Ectodermal cell (in vitro differentiated cells): ENCODE data around the gene APBA2.

Experiments used
- H3K27ac ChIP-seq: 2 replicates; pipeline ENCODE4 v1.7.0; 2013; ENCODE audit warnings: mild to moderate bottlenecking, low read depth, low read length; ENCODE audit not compliant: insufficient read depth, poor library complexity, severe bottlenecking
- H3K27me3 ChIP-seq: 2 replicates; pipeline ENCODE4 v1.7.0; 2013; ENCODE audit warnings: mild to moderate bottlenecking, low read length; ENCODE audit not compliant: insufficient read depth, control insufficient read depth, poor library complexity, severe bottlenecking
- H3K36me3 ChIP-seq: one replicate; pipeline ENCODE4 v1.7.0; 2013; ENCODE audit warnings: low read length; ENCODE audit not compliant: control insufficient read depth, insufficient read depth
- H3K4me1 ChIP-seq: one replicate; pipeline ENCODE4 v1.7.0; 2013; ENCODE audit warnings: low read length; ENCODE audit not compliant: control insufficient read depth, insufficient read depth
- H3K4me3 ChIP-seq: 2 replicates; pipeline ENCODE4 v1.7.0; 2013; ENCODE audit warnings: low read depth, low read length, control low read depth; ENCODE audit not compliant: insufficient read depth
- H3K9me3 ChIP-seq: 2 replicates; pipeline ENCODE4 v1.7.0; 2013; ENCODE audit warnings: mild to moderate bottlenecking, low read length, moderate library complexity; ENCODE audit not compliant: control insufficient read depth
- WGBS, 2 experiments: methylation state at CpG; one replicate each; pipeline ENCODE4 v1.1.7; 2013; ENCODE audit warnings: missing lambda C conversion rate in 2 of 2; 5-methylcytosine and 5-hydroxymethylcytosine counted together

Gene APBA2

DNA sequence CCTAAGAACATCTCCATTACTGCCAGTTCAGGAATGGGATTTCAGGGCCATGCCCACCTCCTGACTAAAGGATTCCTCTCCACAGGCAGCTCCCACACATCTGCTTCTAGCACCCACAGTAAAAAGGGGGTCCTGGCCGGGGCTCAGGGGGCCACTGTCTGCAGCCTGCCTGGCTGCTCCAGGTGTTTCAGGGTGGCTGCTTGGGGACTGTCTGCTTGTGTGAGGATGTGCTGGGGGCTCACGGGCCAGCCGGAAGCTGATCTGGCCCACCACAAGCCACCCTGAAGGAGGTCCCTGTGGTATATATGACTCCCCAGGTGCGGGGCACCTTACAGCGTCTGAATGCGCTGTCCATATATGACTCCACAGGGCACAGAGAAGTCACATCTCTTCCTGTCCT lies 248.5 kb downstream of the APBA2 start:
- WGBS, 2 experiments, result 95 to 98% methylated on average over 6 of the region's 6 CpGs
- Histone ChIP-seq H3K4me3 (no peak overlapping the region), H3K4me1 (peaks cover 8% of the 10 kb centered on the region), H3K27ac (no peak overlapping the region), H3K9me3 (no peaks in the 10 kb centered on the region), H3K36me3 (no peaks in the 10 kb centered on the region), H3K27me3 (no peaks in the 10 kb centered on the region)

DNA sequence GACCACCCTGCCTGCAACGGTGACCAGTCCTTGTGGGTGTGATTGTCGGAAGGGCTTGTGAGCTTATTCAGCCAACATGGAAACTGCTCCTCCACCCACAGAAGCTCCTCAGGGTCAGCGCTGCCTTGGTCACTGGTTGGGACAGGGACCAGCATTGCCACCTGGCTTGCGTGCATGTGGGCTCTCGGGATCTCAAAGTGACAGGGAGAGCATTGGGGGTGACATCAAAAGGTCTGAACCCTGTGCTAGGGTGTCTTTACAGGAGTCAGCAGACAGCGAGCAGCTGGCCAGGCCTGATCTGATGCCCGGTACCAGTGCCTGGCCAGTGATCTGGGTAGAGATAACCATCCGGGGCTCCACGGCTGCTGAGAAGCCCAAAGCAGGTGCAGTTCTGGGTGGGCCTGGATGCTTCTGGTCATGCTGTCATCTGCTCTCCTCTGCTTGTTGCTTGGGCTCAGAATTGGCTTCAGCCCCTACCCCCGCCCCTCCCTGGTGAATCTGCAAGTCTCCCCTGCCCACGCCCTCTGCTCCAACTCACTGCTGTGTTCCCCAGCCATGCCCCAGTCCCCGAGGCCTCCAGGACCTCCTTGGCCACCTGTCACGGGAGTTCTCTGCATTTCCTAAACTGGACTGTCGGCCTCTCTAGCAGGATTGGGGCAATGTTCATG lies 249.0 kb downstream of the APBA2 start:
- H3K4me3 ChIP-seq, result no peak overlapping the region
- no peak overlapping the region for H3K27ac ChIP-seq

DNA sequence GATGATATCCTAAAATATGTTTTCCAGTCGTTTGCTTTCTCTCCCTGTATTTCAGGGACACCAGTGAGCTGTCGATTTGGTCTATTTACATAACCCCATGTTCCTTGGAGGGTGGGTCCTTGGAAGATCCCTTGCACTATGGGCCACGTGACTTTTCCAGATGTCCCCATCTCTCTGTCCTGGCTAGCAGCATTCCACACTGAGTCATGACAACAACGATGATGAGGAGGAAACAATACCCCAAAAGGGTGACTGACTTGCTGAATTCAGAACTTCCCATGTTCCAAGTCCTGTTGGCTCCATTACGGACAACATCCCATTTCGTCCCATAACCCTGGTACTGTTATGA lies 249.5 kb downstream of the APBA2 start:
- WGBS, 2 experiments, result 89 to 91% methylated on average over 6 of the region's 6 CpGs
- Histone ChIP-seq H3K36me3 (no peaks in the 10 kb centered on the region), H3K27me3 (no peaks in the 10 kb centered on the region), H3K27ac (no peak overlapping the region), H3K9me3 (no peaks in the 10 kb centered on the region), H3K4me1 (no peaks in the 10 kb centered on the region), H3K4me3 (no peak overlapping the region)

More for the DNA sequence above, 249.0 kb downstream of the APBA2 start:
- Histone ChIP-seq H3K9me3 (no peaks in the 10 kb centered on the region), H3K27me3 (no peaks in the 10 kb centered on the region), H3K4me1 (peaks cover 3% of the 10 kb centered on the region), H3K36me3 (no peaks in the 10 kb centered on the region)
- 93 to 94% methylated on average over 14 of the region's 14 CpGs for WGBS, 2 experiments

DNA sequence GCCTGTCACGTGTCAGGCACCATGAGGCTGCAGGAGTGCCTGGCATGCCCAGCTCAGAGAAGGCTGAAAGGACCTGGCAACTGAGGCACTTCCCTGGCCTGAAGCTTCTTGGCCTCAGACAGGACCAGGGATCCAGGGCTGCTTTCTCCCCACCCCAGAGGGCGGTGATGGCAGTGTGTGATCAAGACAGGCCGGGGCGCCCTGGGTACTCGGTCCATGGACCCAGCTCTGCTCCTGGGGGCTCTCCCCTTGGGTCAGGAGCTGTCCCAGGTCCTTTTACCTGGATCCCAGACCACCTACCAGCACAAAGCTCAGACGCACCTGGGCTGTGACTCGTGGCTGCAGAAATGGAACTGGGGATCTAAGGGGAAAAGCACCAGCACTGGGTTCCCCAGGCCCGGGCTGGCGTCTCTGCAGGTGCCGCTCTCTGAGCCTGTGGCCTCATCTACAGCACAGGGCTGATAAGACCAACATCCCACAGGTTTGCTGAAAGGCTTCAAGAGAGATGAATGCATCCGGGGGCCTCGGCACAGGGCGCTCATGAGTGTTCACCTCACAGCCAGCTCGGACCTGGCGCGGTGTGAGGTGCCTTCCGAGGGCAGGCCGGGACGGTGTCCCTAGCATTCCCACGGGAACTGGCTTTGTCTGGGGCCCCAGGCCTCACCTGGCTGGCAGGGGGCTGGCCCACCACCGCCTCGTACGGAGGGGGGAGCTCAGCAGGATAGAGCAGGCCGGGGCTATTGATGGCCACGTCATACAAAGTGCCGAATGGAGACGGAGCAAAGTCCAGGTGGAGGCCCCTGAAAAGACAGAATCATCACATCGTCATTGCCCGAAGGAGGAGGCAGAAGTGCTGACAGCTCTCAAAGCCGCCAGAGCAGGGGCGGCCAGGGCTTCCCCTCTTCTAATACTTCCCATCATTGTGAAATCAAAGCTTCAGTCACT lies 250.2 kb downstream of the APBA2 start:
- Histone ChIP-seq H3K9me3 (no peaks in the 10 kb centered on the region), H3K4me1 (no peaks in the 10 kb centered on the region), H3K27ac (no peak overlapping the region), H3K36me3 (no peaks in the 10 kb centered on the region), H3K27me3 (no peaks in the 10 kb centered on the region), H3K4me3 (no peak overlapping the region)
- WGBS, 2 experiments, result 92 to 93% methylated on average over 31 of the region's 31 CpGs

DNA sequence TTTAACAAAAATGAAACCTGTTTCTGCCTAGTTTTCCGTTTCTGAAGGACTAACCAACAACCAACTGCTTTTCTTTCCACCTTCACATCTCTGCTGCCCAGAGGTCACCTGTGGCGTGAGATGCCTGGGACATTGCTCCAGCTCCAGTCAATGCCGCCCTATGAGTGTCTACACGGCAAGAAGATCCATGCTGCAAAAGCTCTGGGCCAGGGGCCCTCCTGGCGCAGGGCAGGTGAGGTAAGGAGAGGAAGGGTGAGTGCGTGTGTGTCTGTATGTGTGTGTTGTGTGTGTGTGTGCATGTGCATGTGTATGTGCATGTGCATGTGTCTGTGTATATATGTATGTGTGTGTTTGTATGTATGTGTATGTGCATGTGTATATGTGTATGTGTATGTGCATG lies 252.5 kb downstream of the APBA2 start:
- 94 to 97% methylated on average over 6 of the region's 6 CpGs for WGBS, 2 experiments
- Histone ChIP-seq H3K27ac (no peak overlapping the region), H3K9me3 (no peaks in the 10 kb centered on the region), H3K4me1 (no peaks in the 10 kb centered on the region), H3K27me3 (no peaks in the 10 kb centered on the region), H3K36me3 (no peaks in the 10 kb centered on the region), H3K4me3 (no peak overlapping the region)

DNA sequence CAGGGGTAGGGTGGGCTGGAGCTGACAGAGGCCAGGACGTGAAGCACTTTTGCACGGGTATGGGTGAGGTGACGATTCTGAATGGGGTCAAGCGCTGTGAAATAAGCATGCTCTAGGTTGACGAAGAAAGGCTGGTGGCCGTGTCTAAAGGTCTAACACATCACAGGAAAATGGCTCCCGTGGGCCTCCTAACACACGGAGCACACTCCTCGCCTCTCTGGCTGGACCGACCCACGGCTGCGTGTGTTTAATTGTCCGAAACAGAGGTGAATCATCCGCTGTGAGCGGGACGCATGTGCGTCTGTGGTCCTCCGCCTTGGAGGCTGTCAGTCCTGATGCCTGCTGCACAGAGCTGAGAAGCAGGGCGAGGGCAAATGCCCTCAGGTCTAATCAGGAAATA lies 253.3 kb downstream of the APBA2 start:
- no peak overlapping the region for H3K4me3 ChIP-seq
- H3K36me3 ChIP-seq, result no peaks in the 10 kb centered on the region
- H3K27me3 ChIP-seq, result no peaks in the 10 kb centered on the region
- 94 to 95% methylated on average over 19 of the region's 19 CpGs for WGBS, 2 experiments
- no peak overlapping the region for H3K27ac ChIP-seq
- H3K9me3 ChIP-seq, result no peaks in the 10 kb centered on the region
- H3K4me1 ChIP-seq, result no peaks in the 10 kb centered on the region

DNA sequence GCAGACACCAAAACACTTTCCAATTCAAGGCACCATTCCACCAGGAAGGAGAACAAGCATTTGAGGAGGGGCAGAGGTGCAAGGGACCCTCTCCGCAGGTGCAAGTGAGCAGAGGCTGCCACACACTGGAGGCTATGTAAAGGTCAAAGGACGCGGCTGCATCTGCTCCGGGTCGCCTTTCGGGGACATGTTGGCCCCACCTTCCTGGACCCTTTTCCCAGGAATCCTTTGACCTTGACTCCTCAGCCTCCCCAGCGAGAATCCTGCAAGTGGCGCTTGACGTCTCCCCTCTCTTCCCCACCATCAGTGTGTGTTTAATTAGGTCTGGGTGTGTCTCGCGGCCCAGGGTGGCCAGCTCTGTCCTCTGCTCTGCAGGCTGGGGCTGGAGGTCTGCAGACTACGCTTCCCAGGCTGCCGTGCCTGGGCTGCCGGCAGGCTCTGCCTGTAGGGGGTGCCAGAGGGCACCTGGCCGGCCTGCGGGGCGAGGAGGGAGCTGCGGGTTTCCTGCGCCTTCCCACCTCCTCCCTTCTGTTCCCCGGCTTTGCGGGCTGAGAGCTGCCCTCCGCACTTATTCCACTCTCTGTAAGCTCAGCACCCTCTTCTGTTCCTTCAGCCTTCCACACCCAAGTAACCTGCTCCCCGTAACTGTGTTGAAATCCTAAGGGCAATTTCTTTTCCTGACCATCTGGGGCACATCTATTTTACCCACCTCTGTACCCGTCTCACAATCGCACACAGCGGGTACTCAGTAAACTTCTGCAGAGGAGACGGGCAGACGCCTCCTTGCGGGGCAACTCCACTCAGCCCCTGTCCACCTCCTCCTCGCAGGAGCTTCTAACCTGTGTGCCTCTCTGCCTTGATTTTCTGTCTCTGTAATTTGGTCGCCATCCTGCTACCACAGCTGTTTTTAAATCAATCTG lies 254.0 kb downstream of the APBA2 start:
- Histone ChIP-seq H3K36me3 (no peaks in the 10 kb centered on the region), H3K27me3 (no peaks in the 10 kb centered on the region), H3K4me1 (no peaks in the 10 kb centered on the region), H3K27ac (no peak overlapping the region), H3K9me3 (no peaks in the 10 kb centered on the region), H3K4me3 (no peak overlapping the region)
- 34 to 35% methylated on average over 31 of the region's 31 CpGs for WGBS, 2 experiments

DNA sequence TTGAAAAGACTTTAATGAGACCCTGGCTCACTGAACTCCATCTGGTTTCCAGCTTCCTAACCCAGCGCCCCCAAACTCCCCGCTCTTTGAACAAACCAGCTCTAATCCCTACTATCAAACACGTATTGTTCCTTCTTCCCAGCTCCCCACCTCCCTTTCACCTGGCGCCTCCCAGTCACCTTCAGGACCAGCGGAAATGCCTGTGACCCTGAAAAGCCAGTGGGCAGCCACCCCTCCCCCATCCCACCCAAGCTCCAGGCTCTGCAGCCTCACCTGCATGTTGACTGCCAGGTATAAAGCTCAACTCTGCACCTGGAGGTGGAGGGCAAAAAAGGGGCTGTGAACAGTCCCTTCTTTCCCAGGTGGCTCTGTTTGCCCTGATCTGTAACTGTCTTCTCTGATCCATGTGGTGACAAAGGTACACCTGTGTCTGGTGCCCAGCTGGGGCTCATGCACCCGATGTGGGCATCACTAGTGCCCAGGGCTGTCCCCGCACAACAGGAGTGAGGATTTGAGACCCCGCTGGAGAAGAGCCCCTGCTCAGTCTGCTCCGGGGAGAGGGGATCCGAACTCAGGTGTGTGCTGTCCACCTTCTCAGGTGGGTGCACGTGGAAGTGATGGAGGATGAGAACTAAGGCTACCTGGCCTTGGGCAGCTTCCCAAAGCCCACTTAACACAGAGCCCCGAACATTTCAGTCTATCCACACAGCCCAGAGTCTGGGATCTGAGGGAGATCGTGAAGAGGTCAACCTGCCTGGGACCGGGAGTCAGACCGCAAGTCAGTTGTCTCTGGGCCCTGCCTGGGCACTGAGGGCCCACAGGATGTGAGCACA lies 254.9 kb downstream of the APBA2 start:
- no peaks in the 10 kb centered on the region for H3K4me1 ChIP-seq
- H3K9me3 ChIP-seq, result no peaks in the 10 kb centered on the region
- WGBS, 2 experiments, result 85 to 87% methylated on average over 15 of the region's 15 CpGs
- H3K4me3 ChIP-seq, result no peak overlapping the region
- H3K36me3 ChIP-seq, result no peaks in the 10 kb centered on the region
- H3K27me3 ChIP-seq, result no peaks in the 10 kb centered on the region
- H3K27ac ChIP-seq, result no peak overlapping the region

DNA sequence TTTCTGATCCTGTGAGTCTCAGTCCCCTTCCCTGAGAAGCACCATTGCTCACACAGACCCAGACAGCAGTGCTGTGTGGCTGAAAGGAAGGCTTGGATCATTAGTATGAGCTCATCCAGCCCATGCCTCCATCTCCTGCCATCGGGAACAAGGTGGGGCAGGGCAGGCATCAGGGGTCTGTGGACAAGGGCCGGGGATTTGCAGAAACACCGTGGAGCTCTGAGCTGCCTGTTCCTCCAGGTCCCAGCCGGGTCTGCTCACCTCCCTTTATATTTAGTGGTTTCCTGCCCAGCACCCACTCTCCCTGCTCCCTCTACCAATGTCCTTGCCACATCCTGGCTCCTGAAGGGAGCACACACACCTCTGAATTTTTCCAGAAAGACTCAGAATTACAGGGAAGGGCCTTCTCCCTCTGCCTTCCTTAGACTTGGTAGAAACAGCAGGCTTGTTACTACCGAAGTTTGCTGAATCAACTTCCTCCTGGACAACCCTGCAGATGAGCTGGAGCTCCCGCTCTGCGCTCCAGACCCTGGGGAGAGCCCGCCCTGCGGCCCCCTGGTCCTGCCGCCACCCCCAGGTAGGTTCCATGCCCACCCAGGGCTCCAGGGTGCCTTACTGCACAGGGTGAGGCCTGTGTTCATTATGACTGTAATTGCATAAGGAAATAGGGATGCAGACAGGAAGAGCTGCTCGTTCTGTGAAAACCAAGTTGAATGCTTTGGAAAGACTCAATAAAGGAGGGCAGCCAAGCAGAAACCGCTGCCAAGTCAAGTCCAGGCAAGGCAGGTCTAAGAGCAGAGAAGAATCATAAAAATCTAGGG lies 255.7 kb downstream of the APBA2 start:
- H3K27me3 ChIP-seq, result no peaks in the 10 kb centered on the region
- H3K4me1 ChIP-seq, result no peaks in the 10 kb centered on the region
- no peaks in the 10 kb centered on the region for H3K9me3 ChIP-seq
- H3K36me3 ChIP-seq, result no peaks in the 10 kb centered on the region
- H3K4me3 ChIP-seq, result no peak overlapping the region
- 84 to 88% methylated on average over 12 of the region's 12 CpGs for WGBS, 2 experiments
- no peak overlapping the region for H3K27ac ChIP-seq
